Measurements from ENCODE around the gene NSL1. TPM values are rescaled to one million over a fixed set of nuclear protein-coding genes. Genes with fewer than 3 reads are reported as not detected.

NSL1 gene
- polyA plus RNA-seq, 5 donors = 37.6 to 53.0 (median 43.7) TPM

- DNase-seq = peak; percentile 64 to 70
Measured at GRCh38 chr1:212688341-212689047, 103.1 kb downstream of the NSL1 start.

DNA sequence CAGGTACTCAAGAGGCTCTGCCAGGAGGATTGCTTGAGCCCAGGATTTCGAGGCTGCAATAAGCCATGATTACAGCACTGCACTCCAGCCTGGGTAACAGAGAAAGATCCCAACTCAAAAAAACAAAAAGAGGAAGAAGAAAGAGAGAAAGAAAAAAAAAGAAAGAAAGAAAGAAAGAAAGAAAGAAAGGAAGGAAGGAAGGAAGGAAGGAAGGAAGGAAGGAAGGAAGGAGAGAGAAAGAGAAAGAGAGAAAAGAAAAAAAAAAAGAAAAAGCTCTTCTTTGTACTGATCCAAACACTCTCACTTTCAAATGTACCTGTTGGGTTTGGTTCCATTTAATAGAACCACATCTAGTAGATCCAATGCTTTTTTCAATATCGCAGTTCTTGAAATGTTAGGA, 103.8 kb downstream of the NSL1 start:
- no peak for DNase-seq

GRCh38 chr1:212686591-212686990, 105.0 kb downstream of the NSL1 start:
- DNase-seq = no peak

DNA sequence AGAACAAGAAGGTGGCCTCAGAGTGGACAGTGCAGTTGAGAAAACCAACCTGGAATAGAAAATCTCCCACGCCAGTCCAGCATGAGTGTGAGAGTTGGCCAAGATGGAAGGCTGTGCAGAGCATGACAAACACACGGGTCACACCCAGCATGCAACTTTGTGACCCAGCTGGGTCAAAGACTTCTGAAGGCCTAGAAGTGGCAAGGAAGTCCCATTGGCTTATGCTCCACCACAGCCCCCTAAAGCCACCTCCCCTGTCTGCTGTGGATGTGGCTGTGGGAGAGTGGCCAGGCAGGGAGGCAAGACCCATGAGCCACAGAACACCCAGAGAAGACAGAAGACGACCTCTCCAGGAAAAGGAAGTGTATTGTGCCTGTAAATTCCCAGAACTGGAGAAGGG, 105.5 kb downstream of the NSL1 start:
- no peak for DNase-seq

DNA sequence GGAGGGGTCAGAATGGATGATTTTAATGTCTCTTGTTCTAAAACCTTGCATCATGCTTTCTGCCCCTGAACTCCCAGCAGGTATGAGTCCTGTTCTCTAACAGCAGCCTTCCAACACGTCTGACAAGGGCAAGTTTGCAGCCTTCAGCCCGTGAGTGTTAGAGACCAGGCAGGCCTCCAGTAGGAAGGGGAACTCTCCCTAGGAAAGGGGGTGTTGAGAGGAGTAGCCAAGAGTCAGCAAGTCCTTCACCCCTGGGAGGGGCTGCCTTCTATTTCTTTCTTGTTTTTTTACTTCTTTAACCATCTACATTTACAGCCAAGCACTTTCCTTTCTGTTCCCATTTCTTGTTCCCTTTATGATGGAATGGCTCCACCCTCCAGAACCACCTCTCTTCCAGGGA, 106.1 kb downstream of the NSL1 start:
- DNase-seq = no peak

DNA sequence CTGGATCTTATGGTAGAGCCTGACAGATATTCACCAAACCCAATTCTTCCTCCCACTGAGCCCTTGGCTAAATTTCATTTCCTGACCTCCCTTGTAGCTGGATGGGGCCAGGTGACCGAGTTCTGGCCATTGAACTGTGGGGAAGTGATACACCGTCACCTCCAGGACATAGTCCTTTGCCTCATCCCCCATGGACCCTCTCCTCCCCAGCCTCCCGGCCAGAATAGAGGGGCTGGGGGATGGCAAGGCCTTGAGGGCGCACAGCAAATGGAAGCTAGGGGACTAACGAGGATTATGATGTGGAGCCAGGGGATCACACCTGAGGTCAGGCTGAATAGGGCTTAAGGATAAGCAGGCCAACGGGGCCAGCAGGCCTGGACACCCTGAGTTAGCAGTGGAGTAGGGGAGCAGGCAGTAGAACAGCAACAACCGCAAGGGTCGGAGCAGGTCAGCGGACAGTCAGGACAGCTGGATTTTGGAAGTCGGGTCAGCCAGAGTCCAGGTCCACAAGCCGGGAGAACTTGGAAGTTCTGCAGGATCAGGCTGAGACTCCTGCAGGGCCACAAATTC, 107.0 kb downstream of the NSL1 start:
- no peak for DNase-seq

GRCh38 chr1:212684076-212684475, 107.5 kb downstream of the NSL1 start:
- DNase-seq = no peak

DNA sequence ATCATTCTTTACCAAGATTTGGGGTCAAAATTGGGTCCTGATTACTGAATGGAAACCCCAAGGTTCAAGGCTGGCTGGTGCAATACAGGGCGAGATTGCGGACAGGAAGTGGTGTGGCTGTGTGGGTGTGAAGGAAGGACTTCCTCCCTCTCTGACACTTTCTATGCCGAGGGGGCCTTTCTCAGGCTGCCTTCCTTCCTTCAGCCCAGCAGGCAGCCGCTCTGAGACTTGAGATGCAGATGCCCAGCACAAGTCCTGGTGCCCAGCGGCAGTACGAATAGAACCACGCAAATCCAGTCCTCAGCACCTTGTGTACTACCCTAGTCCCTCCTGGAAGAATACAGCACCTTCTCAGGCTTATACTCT, 108.2 kb downstream of the NSL1 start:
- no peak for DNase-seq

DNA sequence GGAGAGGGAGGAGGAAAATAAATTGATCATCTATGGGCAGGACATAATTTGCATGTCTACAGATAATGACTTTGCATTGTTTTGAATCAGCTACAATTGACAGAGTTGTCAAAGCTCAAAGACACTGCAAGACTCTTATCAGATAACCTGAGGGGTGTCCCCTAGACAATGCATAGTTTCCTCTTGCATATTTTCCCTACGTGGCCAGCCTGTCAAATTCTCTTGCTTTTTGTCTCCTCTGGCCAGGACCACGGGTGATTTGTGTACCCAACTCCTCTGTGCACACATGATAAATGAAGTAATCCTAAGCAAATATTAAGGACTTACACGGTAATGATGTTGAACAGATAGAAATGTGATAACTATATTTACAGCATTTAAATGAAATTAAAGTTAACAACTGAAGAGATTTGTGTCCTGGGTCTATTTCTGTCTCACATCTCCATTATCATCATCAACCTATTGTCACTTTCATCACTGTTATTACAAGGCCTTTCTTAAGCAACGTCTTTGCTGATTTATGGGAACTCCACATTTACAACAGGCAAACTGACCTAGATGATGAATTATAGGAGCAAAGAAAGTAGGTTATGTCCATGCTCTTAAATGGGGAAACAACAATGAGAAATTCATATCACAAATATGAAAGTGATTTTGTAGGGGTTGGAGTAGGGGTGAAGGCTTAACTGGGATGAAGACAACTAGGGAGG, 110.7 kb downstream of the NSL1 start:
- no peak for DNase-seq

GRCh38 chr1:212678456-212679410, 112.8 kb downstream of the NSL1 start:
- no peak for DNase-seq

- no peak for DNase-seq
Measured at GRCh38 chr1:212677573-212677972, 114.0 kb downstream of the NSL1 start.

GRCh38 chr1:212677136-212677535, 114.4 kb downstream of the NSL1 start:
- DNase-seq = no peak

Other genes with a start within 250 kb of the NSL1 start
- gene ATF3, start 183.0 kb downstream of the NSL1 start, polyA plus RNA-seq (ENCODE audit: insufficient read depth in 1 of 5, insufficient read length in 5 of 5, low replicate concordance in 1 of 5) = 10 to 100 TPM in 4 of 5 donors, 1 to 10 TPM in 1; 5.9 to 30.2 (median 21.9) TPM
- gene BATF3, start 91.9 kb downstream of the NSL1 start, polyA plus RNA-seq (ENCODE audit: insufficient read depth in 1 of 5, insufficient read length in 5 of 5, low replicate concordance in 1 of 5) = 1 to 10 TPM; 2.0 to 4.0 (median 2.2) TPM
- 10 to 100 TPM; 11.6 to 19.2 (median 15.0) TPM for gene TATDN3, start 117 bp upstream of the NSL1 start, polyA plus RNA-seq (ENCODE audit: insufficient read depth in 1 of 5, insufficient read length in 5 of 5, low replicate concordance in 1 of 5)
- gene SPATA45, start 55.9 kb upstream of the NSL1 start, polyA plus RNA-seq (ENCODE audit: insufficient read depth in 1 of 5, insufficient read length in 5 of 5, low replicate concordance in 1 of 5) = 1 to 10 TPM in 1 of 5 donors, under 1 TPM in 4; 0.37 to 1.2 (median 0.69) TPM
- 10 to 100 TPM; 14.2 to 26.0 (median 21.9) TPM for gene FLVCR1, start 66.5 kb upstream of the NSL1 start, polyA plus RNA-seq (ENCODE audit: insufficient read depth in 1 of 5, insufficient read length in 5 of 5, low replicate concordance in 1 of 5)
- gene VASH2, start 158.8 kb upstream of the NSL1 start, polyA plus RNA-seq (ENCODE audit: insufficient read depth in 1 of 5, insufficient read length in 5 of 5, low replicate concordance in 1 of 5) = 10 to 100 TPM; 24.0 to 38.4 (median 33.1) TPM
- gene ANGEL2, start 224.1 kb upstream of the NSL1 start, polyA plus RNA-seq (ENCODE audit: insufficient read depth in 1 of 5, insufficient read length in 5 of 5, low replicate concordance in 1 of 5) = 10 to 100 TPM; 33.1 to 53.7 (median 44.4) TPM

Data from right lung (tissue), 5 donors.